ENCODE results near the gene GALNT6.
"Not testable (repeated sequence)": the region's sequence is repeated elsewhere in the genome, so short reads cannot be mapped to it uniquely, and the experiment has no call there.

Gene GALNT6

DNA sequence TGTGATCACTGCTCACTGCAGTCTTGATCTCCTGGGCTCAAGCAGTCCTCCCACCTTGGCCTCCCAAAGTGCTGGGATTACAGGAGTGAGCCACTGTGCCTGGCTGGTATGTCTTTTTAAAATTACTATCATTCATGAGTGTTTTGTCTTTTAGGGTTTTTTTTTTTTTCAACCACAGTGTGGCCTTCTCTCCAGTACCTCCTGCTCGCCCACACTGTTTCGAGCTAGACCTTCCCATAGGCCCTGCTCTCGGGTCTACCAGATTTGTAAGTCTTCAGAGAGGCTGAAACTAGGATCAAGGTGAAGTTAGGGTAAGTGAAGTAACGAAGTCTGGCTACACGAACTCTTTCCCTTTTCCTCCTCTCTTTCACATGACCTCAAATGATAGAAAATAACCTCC lies 68.8 kb downstream of the GALNT6 start:
- no peak for DNase-seq (ENCODE audit: low spot score)

DNA sequence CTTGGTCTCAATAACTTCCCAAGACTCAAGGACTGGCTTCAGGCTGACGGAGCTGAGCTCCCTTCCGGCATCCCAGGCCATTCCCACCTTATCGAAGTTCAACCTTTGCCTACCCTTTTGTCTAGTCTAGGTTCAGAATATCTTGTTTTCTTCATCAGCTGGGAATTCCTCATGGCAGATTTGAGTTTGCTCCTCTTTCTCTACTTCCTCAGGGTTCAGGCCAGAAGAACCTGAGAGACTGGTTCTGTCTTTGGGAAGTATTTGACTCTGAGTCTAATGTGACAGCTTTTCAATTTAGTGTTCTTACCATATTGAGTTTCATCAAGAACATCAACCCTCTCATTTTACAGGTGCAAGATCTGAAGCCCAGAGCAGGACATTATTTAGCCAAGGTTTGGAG lies 69.3 kb downstream of the GALNT6 start:
- DNase-seq (ENCODE audit: low spot score), result no peak

DNA sequence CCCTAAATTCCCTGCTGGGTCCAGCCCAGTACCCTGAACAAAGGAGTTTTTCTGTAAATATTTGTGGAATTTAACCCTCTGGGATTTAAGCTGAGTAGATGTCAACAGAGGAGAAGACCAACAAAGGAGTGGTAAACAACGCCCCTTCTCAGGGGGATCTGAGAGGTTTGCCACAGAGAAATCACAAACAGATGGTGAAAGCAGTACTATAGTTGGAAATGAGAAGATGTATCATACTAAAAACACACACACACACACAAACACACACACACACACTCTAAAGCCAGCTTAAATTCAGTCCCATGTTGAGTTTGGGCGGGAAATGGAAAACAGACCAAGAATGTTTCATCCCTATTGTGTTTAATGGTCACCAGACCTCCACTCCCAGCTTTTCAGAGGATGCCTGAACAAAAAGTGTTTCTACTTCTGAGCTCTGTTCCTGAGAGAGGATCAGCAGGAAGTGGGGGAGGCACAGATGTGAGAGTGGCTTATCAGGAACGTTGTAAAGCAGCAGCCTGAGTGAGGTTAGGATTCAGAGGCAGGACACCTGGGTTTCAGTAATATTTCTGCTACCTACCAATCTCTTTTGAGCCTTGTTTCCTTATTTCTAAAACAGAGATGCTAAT lies 70.4 kb downstream of the GALNT6 start:
- peak; percentile 59 for DNase-seq (ENCODE audit: low spot score)

DNA sequence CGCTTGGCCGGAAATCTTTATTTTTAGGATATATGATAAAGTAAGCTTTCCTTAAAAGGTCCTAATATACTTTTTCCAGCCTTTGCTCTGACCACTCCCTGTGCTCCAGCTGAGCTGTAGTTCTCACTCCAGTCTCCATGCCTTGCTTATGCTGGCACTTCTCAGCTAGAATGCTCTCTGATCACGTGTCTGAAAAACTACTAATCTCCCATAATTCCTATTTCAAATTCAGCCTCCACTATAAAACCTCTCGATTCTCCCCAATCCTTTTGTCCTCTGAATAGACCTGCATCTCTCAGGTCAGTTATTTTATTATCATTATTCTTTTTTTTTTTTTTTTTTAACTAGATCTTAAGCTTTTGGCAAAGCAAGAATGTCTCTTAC lies 70.9 kb downstream of the GALNT6 start:
- no peak for DNase-seq (ENCODE audit: low spot score)

DNA sequence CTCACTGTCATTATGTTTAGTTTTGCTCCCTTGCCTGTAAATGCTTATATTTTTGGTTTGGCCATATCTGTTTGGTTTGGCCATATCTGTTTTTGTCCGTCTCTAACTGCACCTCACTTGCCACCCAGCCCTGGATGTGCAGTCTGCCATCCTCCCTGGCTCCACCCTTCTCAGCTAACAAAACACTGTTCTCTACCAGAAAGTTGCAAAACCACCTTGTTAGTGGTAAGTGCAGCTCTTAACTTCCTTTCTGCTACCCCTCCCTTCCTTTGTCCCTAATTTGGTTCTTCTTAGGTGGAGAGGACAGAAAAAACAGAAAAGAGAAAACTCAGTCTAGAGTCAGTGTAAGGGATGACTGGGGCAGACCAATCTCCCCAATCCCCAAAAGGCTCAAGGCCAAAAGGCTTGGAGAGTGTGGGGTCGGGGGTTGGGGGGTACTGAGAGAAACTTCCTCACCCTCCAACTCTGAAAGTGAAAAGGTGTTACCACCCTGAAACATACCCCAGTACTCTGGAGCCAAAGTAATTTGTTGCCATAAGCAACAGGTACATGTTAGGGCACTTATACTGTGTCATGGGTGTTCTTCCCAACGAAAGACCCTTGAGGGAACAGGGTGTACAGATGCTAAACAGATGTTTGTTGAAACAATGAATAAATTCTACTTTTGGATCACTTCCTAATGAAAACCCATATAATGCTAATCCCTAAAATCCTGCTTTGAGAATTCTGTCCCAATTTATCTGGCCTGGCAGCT lies 72.2 kb downstream of the GALNT6 start:
- no peak for DNase-seq (ENCODE audit: low spot score)

DNA sequence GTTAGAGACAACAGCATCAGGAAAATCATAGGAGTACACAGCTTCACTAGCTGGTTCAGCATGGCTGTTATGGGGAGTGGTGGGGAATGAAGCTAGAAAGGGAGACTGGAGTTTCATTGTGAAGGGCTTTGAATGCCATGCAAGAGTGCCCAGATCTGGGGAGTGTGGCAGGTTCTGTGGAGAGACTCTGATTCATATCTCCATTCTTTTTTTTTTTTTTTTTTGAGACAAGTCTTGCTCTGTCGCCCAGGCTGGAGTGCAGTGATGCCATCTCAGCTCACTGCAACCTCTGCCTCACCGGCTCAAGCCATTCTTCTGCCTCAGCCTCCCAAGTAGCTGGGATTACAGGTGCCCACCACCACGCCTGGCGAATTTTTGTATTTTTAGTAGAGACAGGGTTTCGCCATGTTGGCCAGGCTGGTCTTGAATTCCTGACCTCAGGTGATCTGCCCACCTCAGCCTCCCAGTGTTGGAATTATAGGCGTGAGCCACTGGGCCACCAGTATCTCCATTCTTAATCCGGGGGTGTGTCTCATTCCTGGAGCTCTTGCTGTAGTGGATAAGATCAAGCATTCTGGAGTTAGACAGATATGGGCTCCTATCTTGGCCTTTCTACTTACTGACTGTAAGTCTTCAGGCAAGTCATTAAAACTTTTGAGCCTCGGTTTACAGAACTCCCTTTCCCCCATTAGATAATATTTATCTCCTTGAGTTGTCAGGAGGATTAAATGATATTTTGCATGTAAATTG lies 73.0 kb downstream of the GALNT6 start:
- DNase-seq (ENCODE audit: low spot score), result not testable (repeated sequence)

DNA sequence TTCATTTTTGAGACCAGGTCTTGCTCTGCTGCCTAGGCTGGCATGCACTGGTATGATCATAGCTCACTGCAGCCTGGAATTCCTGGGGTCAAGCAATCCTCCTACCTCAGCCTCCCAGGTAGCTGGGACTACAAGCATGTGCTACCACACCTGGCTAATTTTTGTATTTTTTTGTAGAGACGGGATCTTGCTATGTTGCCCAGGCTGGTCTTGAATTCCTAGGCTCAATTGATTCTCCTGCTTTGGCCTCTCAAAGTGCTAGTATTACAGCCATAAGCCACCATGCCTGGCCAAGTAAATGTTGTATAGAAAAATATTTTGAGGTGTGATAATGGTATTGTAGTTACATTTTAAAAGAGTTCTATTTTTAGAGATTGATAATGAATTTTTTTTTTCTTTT lies 79.8 kb downstream of the GALNT6 start:
- DNase-seq (ENCODE audit: low spot score), result no peak

DNA sequence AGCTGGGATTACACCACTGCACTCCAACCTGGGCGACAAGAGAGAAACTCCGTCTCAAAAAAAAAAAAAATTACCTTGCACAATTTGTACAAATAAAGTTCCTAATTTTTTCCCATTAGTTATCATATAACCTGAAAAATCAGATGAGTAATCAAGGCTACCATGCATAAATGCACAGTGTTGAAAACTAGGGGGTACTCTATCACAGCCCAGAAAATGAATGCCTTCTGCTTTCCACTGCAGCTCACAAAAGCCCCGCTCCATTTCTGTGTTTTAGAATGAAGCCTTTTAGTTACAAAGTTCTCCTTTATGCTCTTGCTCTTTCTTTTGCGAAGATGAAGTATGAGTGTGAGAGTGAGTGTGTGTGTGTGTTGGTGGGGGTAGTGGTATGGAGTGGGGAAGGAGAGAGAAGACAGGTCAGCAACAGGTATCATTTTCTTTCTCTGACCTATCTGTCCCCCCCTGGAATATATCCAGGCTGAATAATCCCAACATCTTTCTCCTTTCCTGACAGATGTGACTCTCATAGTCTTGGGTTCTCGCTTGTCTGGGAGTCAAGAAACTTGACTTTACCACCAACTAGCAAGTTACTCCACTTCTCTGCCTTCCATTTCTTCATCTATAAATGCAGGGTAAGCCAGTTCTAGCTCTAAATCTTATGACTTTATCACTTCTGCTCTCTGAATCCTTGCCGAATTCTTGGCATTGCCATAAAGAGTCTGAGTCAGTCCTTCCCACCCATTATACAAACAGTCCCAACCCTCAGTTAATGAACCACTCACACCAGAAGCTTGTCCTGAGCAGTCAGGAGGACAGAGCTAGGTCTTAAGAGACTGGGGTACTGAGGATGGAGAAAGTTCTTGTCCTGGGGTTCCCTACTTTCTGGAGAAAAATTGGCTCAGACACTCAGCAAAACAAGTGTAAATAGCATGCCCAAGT lies 83.3 kb downstream of the GALNT6 start:
- peak; percentile 84 for DNase-seq (ENCODE audit: low spot score)

DNA sequence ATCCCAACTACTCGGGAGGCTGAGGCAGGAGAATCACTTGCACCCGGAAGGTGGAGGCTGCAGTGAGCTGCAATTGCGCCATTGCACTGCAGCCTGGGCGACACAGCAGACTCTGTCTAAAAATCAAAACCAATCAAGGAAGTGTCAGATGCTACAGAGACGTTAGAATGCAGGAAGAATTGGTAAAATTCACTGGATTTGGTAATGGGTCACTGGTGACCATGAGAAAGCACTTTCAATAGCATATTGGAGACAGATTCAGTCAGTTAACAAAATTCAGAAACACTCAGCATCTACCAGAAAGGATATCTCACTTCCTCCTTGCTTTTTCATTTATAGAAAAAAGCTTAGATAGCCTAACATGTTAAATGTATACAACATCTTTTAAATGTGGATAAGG lies 84.7 kb downstream of the GALNT6 start:
- no peak for DNase-seq (ENCODE audit: low spot score)
